ENCODE measurements around the gene APEH. TPM values are rescaled to one million over a fixed set of nuclear protein-coding genes. Genes with fewer than 3 reads are reported as not detected.

The APEH gene
- total RNA-seq, 1 experiment from 2014 or later = 215 TPM

DNA sequence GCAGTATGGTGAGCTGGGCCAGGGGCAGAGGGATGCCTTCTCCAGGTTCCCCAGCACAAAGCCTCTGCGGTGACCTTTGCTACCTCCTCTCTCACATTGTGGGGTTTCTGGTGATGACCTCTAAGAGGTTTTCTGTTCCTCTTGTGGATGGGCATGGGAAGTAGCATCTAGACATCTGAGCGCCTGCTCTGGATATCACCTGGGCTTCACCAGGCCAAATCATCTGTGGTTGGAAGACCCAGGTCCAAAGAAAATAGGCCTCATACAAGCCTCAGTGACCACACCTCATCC, 7.0 kb downstream of the APEH start:
- H3K56ac ChIP-seq (ENCODE audit: insufficient read length, low read depth, low read length) = no peak overlapping the region
- Mint-ChIP-seq H3K9me3 (no peaks in the 10 kb centered on the region), H3K27ac (no peak overlapping the region), H3K27me3 (ENCODE audit: low read depth) (no peaks in the 10 kb centered on the region), H3K4me3 (no peak overlapping the region), H3K4me1 (peaks cover 4% of the 10 kb centered on the region in 2 experiments), H3K36me3 (ENCODE audit: insufficient read depth in 1 of 3, low read depth in 3 of 3) (peaks cover 33 to 73% (median 66%) of the 10 kb centered on the region in 3 experiments; a peak in 6 of 7 replicates)
- DNase-seq = no peak
- no peak overlapping the region for H3K14ac ChIP-seq (ENCODE audit: insufficient read depth, low read length)
- H3K9ac ChIP-seq (ENCODE audit: extremely low read depth, insufficient read length, low read length) = no peak overlapping the region
- H3K27me3 ChIP-seq (ENCODE audit: insufficient read depth, low read length) = no peaks in the 10 kb centered on the region
- no peak overlapping the region for H2BK12ac ChIP-seq (ENCODE audit: insufficient read length, low read depth, low read length)
- no peak overlapping the region for H4K8ac ChIP-seq (replicated peaks; ENCODE audit: insufficient read length, low read depth, low read length)
- no peak overlapping the region for H2AFZ ChIP-seq (ENCODE audit: low read length)
- H4K5ac ChIP-seq (ENCODE audit: insufficient read length, low read depth, low read length) = no peak overlapping the region
- no peak overlapping the region for H4K91ac ChIP-seq (ENCODE audit: insufficient read length, low read depth, low read length)
- no peak overlapping the region for H2BK5ac ChIP-seq (ENCODE audit: insufficient read length, low read length)
- H3K4me2 ChIP-seq (ENCODE audit: insufficient read depth, insufficient read length, low read length) = no peak overlapping the region
- H2BK20ac ChIP-seq (ENCODE audit: low read depth, low read length, poor library complexity, severe bottlenecking) = no peak overlapping the region
- H4K20me1 ChIP-seq (ENCODE audit: control insufficient read depth, insufficient read depth, insufficient read length) = no peaks in the 10 kb centered on the region
- H3K79me2 ChIP-seq (ENCODE audit: insufficient read depth, low read length) = no peaks in the 10 kb centered on the region
- H3K9me3 ChIP-seq (ENCODE audit: control insufficient read depth, low read depth, low read length) = no peaks in the 10 kb centered on the region
- TF ChIP-seq, protein P1, sequence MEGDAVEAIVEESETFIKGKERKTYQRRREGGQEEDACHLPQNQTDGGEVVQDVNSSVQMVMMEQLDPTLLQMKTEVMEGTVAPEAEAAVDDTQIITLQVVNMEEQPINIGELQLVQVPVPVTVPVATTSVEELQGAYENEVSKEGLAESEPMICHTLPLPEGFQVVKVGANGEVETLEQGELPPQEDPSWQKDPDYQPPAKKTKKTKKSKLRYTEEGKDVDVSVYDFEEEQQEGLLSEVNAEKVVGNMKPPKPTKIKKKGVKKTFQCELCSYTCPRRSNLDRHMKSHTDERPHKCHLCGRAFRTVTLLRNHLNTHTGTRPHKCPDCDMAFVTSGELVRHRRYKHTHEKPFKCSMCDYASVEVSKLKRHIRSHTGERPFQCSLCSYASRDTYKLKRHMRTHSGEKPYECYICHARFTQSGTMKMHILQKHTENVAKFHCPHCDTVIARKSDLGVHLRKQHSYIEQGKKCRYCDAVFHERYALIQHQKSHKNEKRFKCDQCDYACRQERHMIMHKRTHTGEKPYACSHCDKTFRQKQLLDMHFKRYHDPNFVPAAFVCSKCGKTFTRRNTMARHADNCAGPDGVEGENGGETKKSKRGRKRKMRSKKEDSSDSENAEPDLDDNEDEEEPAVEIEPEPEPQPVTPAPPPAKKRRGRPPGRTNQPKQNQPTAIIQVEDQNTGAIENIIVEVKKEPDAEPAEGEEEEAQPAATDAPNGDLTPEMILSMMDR (conservative IDR thresholded peaks at IDR 0.05) = no peak
- no peak overlapping the region for H2AK5ac ChIP-seq (ENCODE audit: insufficient read length, low read length)
- no peak overlapping the region for H3K4ac ChIP-seq (ENCODE audit: low read depth, low read length)
- H2BK120ac ChIP-seq (ENCODE audit: low read depth, low read length, poor library complexity, severe bottlenecking) = no peak overlapping the region
- H3K18ac ChIP-seq (ENCODE audit: insufficient read length, low read depth, low read length) = no peak overlapping the region
- H3T11ph ChIP-seq (ENCODE audit: low read length) = no peak overlapping the region
- H3K23ac ChIP-seq (ENCODE audit: insufficient read length, low read depth, low read length) = no peak overlapping the region
- no peak overlapping the region for H3K27ac ChIP-seq (ENCODE audit: insufficient read length, low read depth, low read length)
- H3K79me1 ChIP-seq (ENCODE audit: insufficient read depth, low read depth, low read length, poor library complexity, severe bottlenecking) = no peaks in the 10 kb centered on the region
- no peak overlapping the region for H2BK15ac ChIP-seq (ENCODE audit: low read depth, low read length)
- no CpG with 5 or more reads among the region's 2 CpGs for WGBS (ENCODE audit: extremely low coverage, insufficient read length, low lambda C conversion rate)
- no peaks in the 10 kb centered on the region for H3K23me2 ChIP-seq (ENCODE audit: insufficient read length, low read depth, low read length, poor library complexity, severe bottlenecking)
- H3K4me1 ChIP-seq (ENCODE audit: insufficient read depth, low read length) = no peaks in the 10 kb centered on the region
